Measurements from ENCODE around the gene RASL11B. TPM values are rescaled to one million over a fixed set of nuclear protein-coding genes. Genes with fewer than 3 reads are reported as not detected.

RASL11B gene, protein sequence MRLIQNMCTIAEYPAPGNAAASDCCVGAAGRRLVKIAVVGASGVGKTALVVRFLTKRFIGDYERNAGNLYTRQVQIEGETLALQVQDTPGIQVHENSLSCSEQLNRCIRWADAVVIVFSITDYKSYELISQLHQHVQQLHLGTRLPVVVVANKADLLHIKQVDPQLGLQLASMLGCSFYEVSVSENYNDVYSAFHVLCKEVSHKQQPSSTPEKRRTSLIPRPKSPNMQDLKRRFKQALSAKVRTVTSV
- total RNA-seq (100 to 1,000 TPM in 1 of 7 donors, 10 to 100 TPM in 6; 15.3 to 166 (median 82.0) TPM), polyA plus RNA-seq (10 to 100 TPM; 32.6 to 62.5 TPM)
- long read RNA-seq, donor 1, transcript RASL11B-201 (4 exons, 1,995 nt): major isoform, 579 of 628 reads
- long read RNA-seq, donor 1, partial matches to known transcripts: 30 of 628 reads
- long read RNA-seq, donor 1, other reads (novel, unspliced or antisense): 18 of 628 reads
- long read RNA-seq, donor 2, transcript RASL11B-201 (4 exons, 1,995 nt): major isoform, 28 of 28 reads
- long read RNA-seq, donor 2, partial matches to known transcripts: 0 of 28 reads
- long read RNA-seq, donor 2, other reads (novel, unspliced or antisense): 0 of 28 reads
- long read RNA-seq, donor 3, transcript RASL11B-201 (4 exons, 1,995 nt): major isoform, 48 of 56 reads
- long read RNA-seq, donor 3, partial matches to known transcripts: 8 of 56 reads
- long read RNA-seq, donor 3, other reads (novel, unspliced or antisense): 0 of 56 reads

GRCh38 chr4:52861879-52862616, at the start of gene RASL11B:
TSS of gene RASL11B (plus strand) at chr4:52862317. CDS start at chr4:52862508, 191 bp downstream.
- H3K36me3 ChIP-seq: no peaks in the 10 kb centered on the region
- TF ChIP-seq, protein P1, sequence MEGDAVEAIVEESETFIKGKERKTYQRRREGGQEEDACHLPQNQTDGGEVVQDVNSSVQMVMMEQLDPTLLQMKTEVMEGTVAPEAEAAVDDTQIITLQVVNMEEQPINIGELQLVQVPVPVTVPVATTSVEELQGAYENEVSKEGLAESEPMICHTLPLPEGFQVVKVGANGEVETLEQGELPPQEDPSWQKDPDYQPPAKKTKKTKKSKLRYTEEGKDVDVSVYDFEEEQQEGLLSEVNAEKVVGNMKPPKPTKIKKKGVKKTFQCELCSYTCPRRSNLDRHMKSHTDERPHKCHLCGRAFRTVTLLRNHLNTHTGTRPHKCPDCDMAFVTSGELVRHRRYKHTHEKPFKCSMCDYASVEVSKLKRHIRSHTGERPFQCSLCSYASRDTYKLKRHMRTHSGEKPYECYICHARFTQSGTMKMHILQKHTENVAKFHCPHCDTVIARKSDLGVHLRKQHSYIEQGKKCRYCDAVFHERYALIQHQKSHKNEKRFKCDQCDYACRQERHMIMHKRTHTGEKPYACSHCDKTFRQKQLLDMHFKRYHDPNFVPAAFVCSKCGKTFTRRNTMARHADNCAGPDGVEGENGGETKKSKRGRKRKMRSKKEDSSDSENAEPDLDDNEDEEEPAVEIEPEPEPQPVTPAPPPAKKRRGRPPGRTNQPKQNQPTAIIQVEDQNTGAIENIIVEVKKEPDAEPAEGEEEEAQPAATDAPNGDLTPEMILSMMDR (IDR thresholded peaks at IDR 0.05): peak; percentile 20 to 80 (median 67)
- TF ChIP-seq POLR2A (IDR thresholded peaks at IDR 0.05) (peak; percentile 57), EP300 (IDR thresholded peaks at IDR 0.05) (no peak)
- peak within 1 kb of the TSS; percentile 36 to 81 for H3K27ac ChIP-seq
- H3K4me1 ChIP-seq (ENCODE audit: insufficient read depth): peaks cover 6% of the 10 kb centered on the region
- WGBS, 3 donors: 0% methylated on average over 64 to 94 of the region's 94 CpGs
- intact Hi-C loops (cut with DNase I): loop anchor here (2.0 to 10.0 kb wide), 7 partner anchors 93 to 297 kb away; partner anchors contain the start of gene USP46 (in 1 of the 4)
- no peaks in the 10 kb centered on the region for H3K9me3 ChIP-seq
- no peaks in the 10 kb centered on the region for H3K27me3 ChIP-seq
- DNase-seq: peak; percentile 88 to 94 (median 89)
- peak within 1 kb of the TSS; percentile 85 for H3K4me3 ChIP-seq

DNA sequence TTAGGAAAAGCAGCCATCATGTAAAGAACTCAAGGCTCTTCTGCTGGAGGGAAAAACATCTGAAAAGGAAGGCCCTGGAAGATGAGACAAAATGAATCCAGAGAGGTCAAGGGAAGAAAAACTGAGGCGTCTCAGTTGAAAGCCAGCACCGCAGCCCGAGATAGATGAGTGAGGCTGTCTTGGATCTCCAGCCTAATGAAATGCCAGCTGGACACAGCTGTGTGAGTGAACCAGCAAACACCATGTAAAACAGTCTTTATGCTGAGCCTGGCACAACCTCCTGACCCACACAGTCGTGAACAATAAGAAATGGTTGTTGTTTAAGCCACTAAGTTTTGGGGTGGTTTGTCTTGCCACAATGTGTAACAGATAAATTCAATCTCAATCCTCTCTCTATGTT, 48.6 kb upstream of the RASL11B start:
- no peaks in the 10 kb centered on the region for H3K9me3 ChIP-seq
- TF ChIP-seq POLR2A (IDR thresholded peaks at IDR 0.05): no peak
- TF ChIP-seq, protein P1 (IDR thresholded peaks at IDR 0.05): no peak
- no peak for TF ChIP-seq EP300 (IDR thresholded peaks at IDR 0.05)
- no peak overlapping the region for H3K27ac ChIP-seq
- H3K4me1 ChIP-seq (ENCODE audit: insufficient read depth): no peaks in the 10 kb centered on the region
- DNase-seq: peak in 1 of 5 donors; percentile 17
- intact Hi-C loops (cut with DNase I): no loop called here
- H3K4me3 ChIP-seq: no peak overlapping the region
- no peaks in the 10 kb centered on the region for H3K36me3 ChIP-seq
- 11 to 18% (median 15%) methylated on average over 4 of the region's 4 CpGs for WGBS, 3 donors
- H3K27me3 ChIP-seq: no peaks in the 10 kb centered on the region

DNA sequence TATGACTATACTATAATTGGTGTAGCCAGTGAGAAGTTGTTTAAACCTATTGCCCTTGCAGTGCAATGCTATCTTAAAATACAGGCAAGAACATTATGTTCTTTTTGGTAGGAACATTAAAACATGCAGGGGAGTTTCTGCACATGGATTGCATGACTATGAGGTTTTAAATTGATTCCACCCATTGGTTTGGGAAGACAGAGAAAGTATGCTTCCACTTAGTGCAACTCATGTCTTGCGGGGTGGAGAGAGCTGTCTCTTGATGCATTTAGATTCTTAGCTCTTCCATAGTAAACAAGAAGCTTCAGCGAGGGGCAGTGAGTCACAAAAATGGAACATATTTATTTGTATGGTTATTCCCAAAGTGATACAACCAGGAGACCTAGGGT, 39.5 kb upstream of the RASL11B start:
- 34 to 55% (median 44%) methylated on average over 2 of the region's 2 CpGs for WGBS, 3 donors
- DNase-seq: no peak
- H3K9me3 ChIP-seq: no peaks in the 10 kb centered on the region
- no peaks in the 10 kb centered on the region for H3K27me3 ChIP-seq
- H3K27ac ChIP-seq: no peak overlapping the region
- H3K4me1 ChIP-seq (ENCODE audit: insufficient read depth): peaks cover 19% of the 10 kb centered on the region
- no peak for TF ChIP-seq POLR2A (IDR thresholded peaks at IDR 0.05)
- TF ChIP-seq EP300 (IDR thresholded peaks at IDR 0.05): no peak
- TF ChIP-seq, protein P1 (IDR thresholded peaks at IDR 0.05): no peak
- no peak overlapping the region for H3K4me3 ChIP-seq
- intact Hi-C loops (cut with DNase I): no loop called here
- H3K36me3 ChIP-seq: no peaks in the 10 kb centered on the region
